ENCODE measurements around the gene VIPAS39.
"Not testable (repeated sequence)": the region's sequence is repeated elsewhere in the genome, so short reads cannot be mapped to it uniquely, and the experiment has no call there.

VIPAS39 gene

DNA sequence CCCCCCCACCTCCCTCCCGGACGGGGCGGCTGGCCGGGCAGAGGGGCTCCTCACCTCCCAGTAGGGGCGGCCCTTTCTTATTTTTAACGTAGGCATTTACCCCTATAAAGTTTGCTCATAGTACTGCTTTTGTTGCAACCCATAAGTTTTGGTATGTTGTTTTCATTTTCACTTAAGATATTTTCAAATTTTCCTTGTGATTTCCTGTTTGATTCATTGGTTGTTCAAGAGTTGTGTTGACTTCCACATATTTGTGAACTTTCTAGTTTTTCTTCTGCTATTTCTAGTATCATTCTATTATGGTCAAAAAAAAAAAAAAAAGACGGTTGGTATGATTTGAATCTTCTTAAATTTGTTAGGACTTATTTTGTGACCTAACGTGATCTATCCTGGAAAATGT, 40.6 kb downstream of the VIPAS39 start:
- TF ChIP-seq, protein P1, sequence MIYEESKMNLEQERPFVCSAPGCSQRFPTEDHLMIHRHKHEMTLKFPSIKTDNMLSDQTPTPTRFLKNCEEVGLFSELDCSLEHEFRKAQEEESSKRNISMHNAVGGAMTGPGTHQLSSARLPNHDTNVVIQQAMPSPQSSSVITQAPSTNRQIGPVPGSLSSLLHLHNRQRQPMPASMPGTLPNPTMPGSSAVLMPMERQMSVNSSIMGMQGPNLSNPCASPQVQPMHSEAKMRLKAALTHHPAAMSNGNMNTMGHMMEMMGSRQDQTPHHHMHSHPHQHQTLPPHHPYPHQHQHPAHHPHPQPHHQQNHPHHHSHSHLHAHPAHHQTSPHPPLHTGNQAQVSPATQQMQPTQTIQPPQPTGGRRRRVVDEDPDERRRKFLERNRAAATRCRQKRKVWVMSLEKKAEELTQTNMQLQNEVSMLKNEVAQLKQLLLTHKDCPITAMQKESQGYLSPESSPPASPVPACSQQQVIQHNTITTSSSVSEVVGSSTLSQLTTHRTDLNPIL (CRISPR knock-in tag; IDR thresholded peaks at IDR 0.05; ENCODE audit: low read depth) = no peak
- no peak for ATAC-seq

DNA sequence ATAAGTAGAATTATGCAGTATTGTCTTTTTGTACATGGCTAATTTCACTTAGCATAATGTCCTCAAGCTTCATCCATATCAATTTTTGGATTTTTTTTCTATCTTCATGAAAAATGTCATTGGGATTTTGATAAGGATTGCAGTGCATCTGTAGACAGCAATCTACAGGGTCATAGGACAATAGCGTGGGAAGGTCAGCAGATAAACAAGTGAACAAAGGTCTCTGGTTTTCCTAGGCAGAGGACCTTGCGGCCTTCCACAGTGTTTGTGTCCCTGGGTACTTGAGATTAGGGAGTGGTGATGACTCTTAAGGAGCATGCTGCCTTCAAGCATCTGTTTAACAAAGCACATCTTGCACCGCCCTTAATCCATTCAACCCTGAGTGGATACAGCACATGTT, 41.3 kb downstream of the VIPAS39 start:
- ATAC-seq = not testable (repeated sequence)

DNA sequence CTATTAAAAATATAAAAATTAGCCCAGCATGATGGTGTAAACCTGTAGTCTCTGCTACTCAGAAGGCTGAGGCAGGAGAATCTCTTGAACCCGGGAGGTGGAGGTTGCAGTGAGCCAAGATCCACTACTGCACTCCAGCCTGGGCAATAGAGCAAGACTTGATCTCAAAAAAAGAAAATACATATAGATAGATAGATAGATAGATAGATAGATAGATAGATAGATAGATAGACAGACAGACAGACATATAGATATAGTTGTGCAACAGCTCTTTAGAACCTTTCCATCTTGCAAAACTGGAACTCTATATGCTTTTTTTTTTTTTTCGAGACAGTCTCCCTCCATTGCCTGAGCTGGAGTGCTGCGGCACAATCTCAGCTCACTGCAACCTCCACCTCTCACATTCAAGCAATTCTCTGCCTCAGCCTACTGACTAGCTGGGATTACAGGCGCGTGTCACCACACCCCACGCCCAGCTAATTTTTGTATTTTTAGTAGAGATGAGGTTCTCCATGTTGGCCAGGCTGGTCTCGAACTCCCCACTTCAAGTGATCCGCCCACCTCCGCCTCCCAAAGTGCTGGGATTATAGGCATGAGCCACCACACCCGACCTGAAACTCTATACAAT, 41.9 kb downstream of the VIPAS39 start:
- ATAC-seq = not testable (repeated sequence)

DNA sequence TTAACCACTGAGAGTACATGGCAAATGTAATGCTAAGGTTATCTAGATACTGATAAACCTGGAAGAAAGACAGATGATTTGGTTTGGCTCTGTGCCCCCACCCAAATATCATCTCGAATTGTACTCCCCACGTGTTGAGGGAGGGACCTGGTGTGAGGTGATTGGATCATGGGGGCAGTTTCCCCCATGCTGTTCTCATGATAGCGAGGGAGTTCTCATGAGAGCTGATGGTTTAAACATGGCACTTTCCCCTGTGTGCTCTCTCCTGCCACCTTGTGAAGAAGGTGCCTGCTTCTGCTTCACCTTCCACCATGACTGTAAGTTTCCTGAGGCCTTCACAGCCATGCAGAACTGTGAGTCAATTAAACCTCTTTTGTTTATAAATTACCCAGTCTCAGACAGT, 48.3 kb downstream of the VIPAS39 start:
- ATAC-seq = no peak
- TF ChIP-seq ZFP3 (CRISPR knock-in tag; IDR thresholded peaks at IDR 0.05) = no peak
- TF ChIP-seq GLIS3 (CRISPR knock-in tag; IDR thresholded peaks at IDR 0.05) = no peak
- TF ChIP-seq BACH2 (CRISPR knock-in tag; IDR thresholded peaks at IDR 0.05; ENCODE audit: borderline replicate concordance) = no peak
- TF ChIP-seq, protein P1 (CRISPR knock-in tag; IDR thresholded peaks at IDR 0.05; ENCODE audit: low read depth) = no peak
- no peak for TF ChIP-seq ISL1 (CRISPR knock-in tag; IDR thresholded peaks at IDR 0.05)
- TF ChIP-seq, protein P2, sequence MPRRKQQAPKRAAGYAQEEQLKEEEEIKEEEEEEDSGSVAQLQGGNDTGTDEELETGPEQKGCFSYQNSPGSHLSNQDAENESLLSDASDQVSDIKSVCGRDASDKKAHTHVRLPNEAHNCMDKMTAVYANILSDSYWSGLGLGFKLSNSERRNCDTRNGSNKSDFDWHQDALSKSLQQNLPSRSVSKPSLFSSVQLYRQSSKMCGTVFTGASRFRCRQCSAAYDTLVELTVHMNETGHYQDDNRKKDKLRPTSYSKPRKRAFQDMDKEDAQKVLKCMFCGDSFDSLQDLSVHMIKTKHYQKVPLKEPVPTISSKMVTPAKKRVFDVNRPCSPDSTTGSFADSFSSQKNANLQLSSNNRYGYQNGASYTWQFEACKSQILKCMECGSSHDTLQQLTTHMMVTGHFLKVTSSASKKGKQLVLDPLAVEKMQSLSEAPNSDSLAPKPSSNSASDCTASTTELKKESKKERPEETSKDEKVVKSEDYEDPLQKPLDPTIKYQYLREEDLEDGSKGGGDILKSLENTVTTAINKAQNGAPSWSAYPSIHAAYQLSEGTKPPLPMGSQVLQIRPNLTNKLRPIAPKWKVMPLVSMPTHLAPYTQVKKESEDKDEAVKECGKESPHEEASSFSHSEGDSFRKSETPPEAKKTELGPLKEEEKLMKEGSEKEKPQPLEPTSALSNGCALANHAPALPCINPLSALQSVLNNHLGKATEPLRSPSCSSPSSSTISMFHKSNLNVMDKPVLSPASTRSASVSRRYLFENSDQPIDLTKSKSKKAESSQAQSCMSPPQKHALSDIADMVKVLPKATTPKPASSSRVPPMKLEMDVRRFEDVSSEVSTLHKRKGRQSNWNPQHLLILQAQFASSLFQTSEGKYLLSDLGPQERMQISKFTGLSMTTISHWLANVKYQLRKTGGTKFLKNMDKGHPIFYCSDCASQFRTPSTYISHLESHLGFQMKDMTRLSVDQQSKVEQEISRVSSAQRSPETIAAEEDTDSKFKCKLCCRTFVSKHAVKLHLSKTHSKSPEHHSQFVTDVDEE (CRISPR knock-in tag; IDR thresholded peaks at IDR 0.05) = no peak
- TF ChIP-seq, protein P3, sequence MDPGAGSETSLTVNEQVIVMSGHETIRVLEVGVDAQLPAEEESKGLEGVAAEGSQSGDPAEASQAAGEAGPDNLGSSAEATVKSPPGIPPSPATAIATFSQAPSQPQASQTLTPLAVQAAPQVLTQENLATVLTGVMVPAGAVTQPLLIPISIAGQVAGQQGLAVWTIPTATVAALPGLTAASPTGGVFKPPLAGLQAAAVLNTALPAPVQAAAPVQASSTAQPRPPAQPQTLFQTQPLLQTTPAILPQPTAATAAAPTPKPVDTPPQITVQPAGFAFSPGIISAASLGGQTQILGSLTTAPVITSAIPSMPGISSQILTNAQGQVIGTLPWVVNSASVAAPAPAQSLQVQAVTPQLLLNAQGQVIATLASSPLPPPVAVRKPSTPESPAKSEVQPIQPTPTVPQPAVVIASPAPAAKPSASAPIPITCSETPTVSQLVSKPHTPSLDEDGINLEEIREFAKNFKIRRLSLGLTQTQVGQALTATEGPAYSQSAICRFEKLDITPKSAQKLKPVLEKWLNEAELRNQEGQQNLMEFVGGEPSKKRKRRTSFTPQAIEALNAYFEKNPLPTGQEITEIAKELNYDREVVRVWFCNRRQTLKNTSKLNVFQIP (CRISPR knock-in tag; IDR thresholded peaks at IDR 0.05; ENCODE audit: borderline replicate concordance, low read depth) = no peak
- no peak for TF ChIP-seq ZC3H10 (CRISPR knock-in tag; IDR thresholded peaks at IDR 0.05)
- no peak for TF ChIP-seq PPARA (CRISPR knock-in tag; IDR thresholded peaks at IDR 0.05; ENCODE audit: borderline replicate concordance)
- TF ChIP-seq SNAI2 (CRISPR knock-in tag; IDR thresholded peaks at IDR 0.05) = no peak
- TF ChIP-seq, protein P4, sequence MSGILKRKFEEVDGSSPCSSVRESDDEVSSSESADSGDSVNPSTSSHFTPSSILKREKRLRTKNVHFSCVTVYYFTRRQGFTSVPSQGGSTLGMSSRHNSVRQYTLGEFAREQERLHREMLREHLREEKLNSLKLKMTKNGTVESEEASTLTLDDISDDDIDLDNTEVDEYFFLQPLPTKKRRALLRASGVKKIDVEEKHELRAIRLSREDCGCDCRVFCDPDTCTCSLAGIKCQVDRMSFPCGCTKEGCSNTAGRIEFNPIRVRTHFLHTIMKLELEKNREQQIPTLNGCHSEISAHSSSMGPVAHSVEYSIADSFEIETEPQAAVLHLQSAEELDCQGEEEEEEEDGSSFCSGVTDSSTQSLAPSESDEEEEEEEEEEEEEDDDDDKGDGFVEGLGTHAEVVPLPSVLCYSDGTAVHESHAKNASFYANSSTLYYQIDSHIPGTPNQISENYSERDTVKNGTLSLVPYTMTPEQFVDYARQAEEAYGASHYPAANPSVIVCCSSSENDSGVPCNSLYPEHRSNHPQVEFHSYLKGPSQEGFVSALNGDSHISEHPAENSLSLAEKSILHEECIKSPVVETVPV (CRISPR knock-in tag; IDR thresholded peaks at IDR 0.05) = no peak
- no peak for TF ChIP-seq OSR1 (CRISPR knock-in tag; IDR thresholded peaks at IDR 0.05)
- TF ChIP-seq ZFP30 (CRISPR knock-in tag; IDR thresholded peaks at IDR 0.05) = no peak
- TF ChIP-seq ZNF8 (CRISPR knock-in tag; IDR thresholded peaks at IDR 0.05) = no peak
- TF ChIP-seq ARNTL (CRISPR knock-in tag; IDR thresholded peaks at IDR 0.05; ENCODE audit: borderline replicate concordance, low read depth) = no peak
- no peak for TF ChIP-seq ZNF70 (CRISPR knock-in tag; IDR thresholded peaks at IDR 0.05)

DNA sequence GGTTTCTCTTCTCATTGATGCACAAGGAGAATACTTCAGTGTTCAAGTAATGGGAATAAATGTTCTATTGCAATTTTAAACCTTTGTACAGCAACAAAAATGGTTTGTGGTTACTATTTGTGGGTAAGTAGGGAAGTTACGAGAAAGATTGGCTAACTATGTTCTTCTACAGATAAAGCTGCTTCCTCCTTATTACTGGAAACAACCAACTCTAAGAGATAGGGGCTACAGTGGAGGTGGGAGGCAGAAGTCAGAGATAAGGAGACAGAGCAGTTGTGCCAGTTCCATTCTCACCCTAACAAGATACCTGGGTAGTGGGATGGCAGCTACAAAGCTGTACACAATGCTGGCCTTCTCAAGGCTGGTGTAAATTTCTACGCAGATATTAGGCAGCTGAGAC, 50.2 kb downstream of the VIPAS39 start:
- TF ChIP-seq ARNTL (CRISPR knock-in tag; IDR thresholded peaks at IDR 0.05; ENCODE audit: borderline replicate concordance, low read depth) = no peak
- TF ChIP-seq, protein P3 (CRISPR knock-in tag; IDR thresholded peaks at IDR 0.05; ENCODE audit: borderline replicate concordance, low read depth) = no peak
- no peak for ATAC-seq

Data from SK-N-SH treated with all-trans-retinoic acid at 6 μM for 48 hours (cell line).